Measurements from ENCODE around the gene TMA7.
"Not testable (repeated sequence)": the region's sequence is repeated elsewhere in the genome, so short reads cannot be mapped to it uniquely, and the experiment has no call there.

Gene TMA7

GRCh38 chr3:48474031-48474430 lies 34.0 kb downstream of the TMA7 start:
- H3K4me1 ChIP-seq (ENCODE audit: control insufficient read depth, insufficient read depth, low read length), result peaks cover 17% of the 10 kb centered on the region
- H3K9me3 ChIP-seq (ENCODE audit: control insufficient read depth, insufficient read depth, low read length); H3K4me3 ChIP-seq (ENCODE audit: low read depth, low read length); H3K27me3 ChIP-seq (ENCODE audit: control insufficient read depth, insufficient read depth, low read length); H3K9ac ChIP-seq (ENCODE audit: low read depth, low read length): not testable (repeated sequence)
- peaks cover 13% of the 10 kb centered on the region for H3K36me3 ChIP-seq (ENCODE audit: control insufficient read depth, insufficient read depth, low read length)
- H3K27ac ChIP-seq (ENCODE audit: low read depth, low read length), result peak overlapping the region; percentile 92

- H3K9ac ChIP-seq (ENCODE audit: low read depth, low read length), result peak overlapping the region; percentile 3; the same call in 1 of the 2 replicates
- peak overlapping the region; percentile 23; the same call in 1 of the 2 replicates for H3K4me3 ChIP-seq (ENCODE audit: low read depth, low read length)
- no peaks in the 10 kb centered on the region for H3K27me3 ChIP-seq (ENCODE audit: control insufficient read depth, insufficient read depth, low read length)
- peaks cover 7% of the 10 kb centered on the region; the same call in 1 of the 2 replicates for H3K36me3 ChIP-seq (ENCODE audit: control insufficient read depth, insufficient read depth, low read length)
- H3K4me1 ChIP-seq (ENCODE audit: control insufficient read depth, insufficient read depth, low read length), result peaks cover 17% of the 10 kb centered on the region
- no peaks in the 10 kb centered on the region for H3K9me3 ChIP-seq (ENCODE audit: control insufficient read depth, insufficient read depth, low read length)
- peak overlapping the region; percentile 74 for H3K27ac ChIP-seq (ENCODE audit: low read depth, low read length)
Observed at GRCh38 chr3:48474619-48475018, 34.6 kb downstream of the TMA7 start.

- no peaks in the 10 kb centered on the region for H3K9me3 ChIP-seq (ENCODE audit: control insufficient read depth, insufficient read depth, low read length)
- peaks cover 17% of the 10 kb centered on the region for H3K4me1 ChIP-seq (ENCODE audit: control insufficient read depth, insufficient read depth, low read length)
- H3K4me3 ChIP-seq (ENCODE audit: low read depth, low read length), result no peak overlapping the region
- H3K36me3 ChIP-seq (ENCODE audit: control insufficient read depth, insufficient read depth, low read length), result peaks cover 3% of the 10 kb centered on the region; the same call in 1 of the 2 replicates
- peak overlapping the region; percentile 74 for H3K27ac ChIP-seq (ENCODE audit: low read depth, low read length)
- H3K9ac ChIP-seq (ENCODE audit: low read depth, low read length), result peak overlapping the region; percentile 3; the same call in 1 of the 2 replicates
- H3K27me3 ChIP-seq (ENCODE audit: control insufficient read depth, insufficient read depth, low read length), result no peaks in the 10 kb centered on the region
Observed at GRCh38 chr3:48475188-48475587, 35.1 kb downstream of the TMA7 start.

GRCh38 chr3:48476426-48477053 lies 36.5 kb downstream of the TMA7 start:
- Histone ChIP-seq H3K36me3 (ENCODE audit: control insufficient read depth, insufficient read depth, low read length) (peaks cover 3% of the 10 kb centered on the region; the same call in 1 of the 2 replicates), H3K27me3 (ENCODE audit: control insufficient read depth, insufficient read depth, low read length) (no peaks in the 10 kb centered on the region), H3K27ac (ENCODE audit: low read depth, low read length) (no peak overlapping the region), H3K9ac (ENCODE audit: low read depth, low read length) (no peak overlapping the region), H3K4me3 (ENCODE audit: low read depth, low read length) (no peak overlapping the region), H3K4me1 (ENCODE audit: control insufficient read depth, insufficient read depth, low read length) (peaks cover 17% of the 10 kb centered on the region), H3K9me3 (ENCODE audit: control insufficient read depth, insufficient read depth, low read length) (no peaks in the 10 kb centered on the region)

- Histone ChIP-seq H3K4me1 (ENCODE audit: control insufficient read depth, insufficient read depth, low read length) (peaks cover 17% of the 10 kb centered on the region), H3K36me3 (ENCODE audit: control insufficient read depth, insufficient read depth, low read length) (peaks cover 3% of the 10 kb centered on the region; the same call in 1 of the 2 replicates), H3K27ac (ENCODE audit: low read depth, low read length) (no peak overlapping the region), H3K27me3 (ENCODE audit: control insufficient read depth, insufficient read depth, low read length) (no peaks in the 10 kb centered on the region), H3K9me3 (ENCODE audit: control insufficient read depth, insufficient read depth, low read length) (no peaks in the 10 kb centered on the region), H3K4me3 (ENCODE audit: low read depth, low read length) (no peak overlapping the region), H3K9ac (ENCODE audit: low read depth, low read length) (no peak overlapping the region)
Observed at GRCh38 chr3:48477959-48478520, 38.0 kb downstream of the TMA7 start.

- Histone ChIP-seq H3K9ac (ENCODE audit: low read depth, low read length) (no peak overlapping the region), H3K27ac (ENCODE audit: low read depth, low read length) (no peak overlapping the region), H3K4me3 (ENCODE audit: low read depth, low read length) (no peak overlapping the region)
Observed at GRCh38 chr3:48478626-48479555, 38.8 kb downstream of the TMA7 start.

GRCh38 chr3:48480891-48481290 lies 40.8 kb downstream of the TMA7 start:
- H3K4me1 ChIP-seq (ENCODE audit: control insufficient read depth, insufficient read depth, low read length); H3K4me3 ChIP-seq (ENCODE audit: low read depth, low read length); H3K27me3 ChIP-seq (ENCODE audit: control insufficient read depth, insufficient read depth, low read length); H3K9me3 ChIP-seq (ENCODE audit: control insufficient read depth, insufficient read depth, low read length); H3K9ac ChIP-seq (ENCODE audit: low read depth, low read length); H3K36me3 ChIP-seq (ENCODE audit: control insufficient read depth, insufficient read depth, low read length); H3K27ac ChIP-seq (ENCODE audit: low read depth, low read length): not testable (repeated sequence)

More at GRCh38 chr3:48478626-48479555, 38.8 kb downstream of the TMA7 start:
- Histone ChIP-seq H3K27me3 (ENCODE audit: control insufficient read depth, insufficient read depth, low read length) (no peaks in the 10 kb centered on the region), H3K36me3 (ENCODE audit: control insufficient read depth, insufficient read depth, low read length) (peaks cover 3% of the 10 kb centered on the region; the same call in 1 of the 2 replicates), H3K9me3 (ENCODE audit: control insufficient read depth, insufficient read depth, low read length) (no peaks in the 10 kb centered on the region), H3K4me1 (ENCODE audit: control insufficient read depth, insufficient read depth, low read length) (peaks cover 11% of the 10 kb centered on the region)

GRCh38 chr3:48482822-48483221 lies 42.8 kb downstream of the TMA7 start:
- not testable (repeated sequence) for H3K9me3 ChIP-seq (ENCODE audit: control insufficient read depth, insufficient read depth, low read length); H3K27ac ChIP-seq (ENCODE audit: low read depth, low read length); H3K36me3 ChIP-seq (ENCODE audit: control insufficient read depth, insufficient read depth, low read length); H3K27me3 ChIP-seq (ENCODE audit: control insufficient read depth, insufficient read depth, low read length); H3K4me3 ChIP-seq (ENCODE audit: low read depth, low read length); H3K4me1 ChIP-seq (ENCODE audit: control insufficient read depth, insufficient read depth, low read length); H3K9ac ChIP-seq (ENCODE audit: low read depth, low read length)

- no peaks in the 10 kb centered on the region for H3K4me1 ChIP-seq (ENCODE audit: control insufficient read depth, insufficient read depth, low read length)
- H3K9ac ChIP-seq (ENCODE audit: low read depth, low read length), result no peak overlapping the region
- H3K36me3 ChIP-seq (ENCODE audit: control insufficient read depth, insufficient read depth, low read length), result 0 out of 2 replicates have a peak, but pooled peaks cover 2% of the 10 kb centered on the region
- H3K9me3 ChIP-seq (ENCODE audit: control insufficient read depth, insufficient read depth, low read length), result no peaks in the 10 kb centered on the region
- no peaks in the 10 kb centered on the region for H3K27me3 ChIP-seq (ENCODE audit: control insufficient read depth, insufficient read depth, low read length)
- no peak overlapping the region for H3K4me3 ChIP-seq (ENCODE audit: low read depth, low read length)
- H3K27ac ChIP-seq (ENCODE audit: low read depth, low read length), result no peak overlapping the region
Observed at GRCh38 chr3:48486952-48487351, 46.9 kb downstream of the TMA7 start.

- no peak overlapping the region for H3K27ac ChIP-seq (ENCODE audit: low read depth, low read length)
- H3K9ac ChIP-seq (ENCODE audit: low read depth, low read length), result no peak overlapping the region
- H3K9me3 ChIP-seq (ENCODE audit: control insufficient read depth, insufficient read depth, low read length), result no peaks in the 10 kb centered on the region
- H3K4me3 ChIP-seq (ENCODE audit: low read depth, low read length), result no peak overlapping the region
- no peaks in the 10 kb centered on the region for H3K27me3 ChIP-seq (ENCODE audit: control insufficient read depth, insufficient read depth, low read length)
- H3K4me1 ChIP-seq (ENCODE audit: control insufficient read depth, insufficient read depth, low read length), result no peaks in the 10 kb centered on the region
- H3K36me3 ChIP-seq (ENCODE audit: control insufficient read depth, insufficient read depth, low read length), result peaks cover 10% of the 10 kb centered on the region; the same call in 1 of the 2 replicates
Observed at GRCh38 chr3:48492461-48493202, 52.6 kb downstream of the TMA7 start.
